D341Med (cell line): Measurements from ENCODE around the gene TAF1B.

Experiments
- DNase-seq: peaks from one replicate; pipeline ENCODE4 v3.0.0; 2012; ENCODE audit warnings: low spot score

The TAF1B gene

DNA sequence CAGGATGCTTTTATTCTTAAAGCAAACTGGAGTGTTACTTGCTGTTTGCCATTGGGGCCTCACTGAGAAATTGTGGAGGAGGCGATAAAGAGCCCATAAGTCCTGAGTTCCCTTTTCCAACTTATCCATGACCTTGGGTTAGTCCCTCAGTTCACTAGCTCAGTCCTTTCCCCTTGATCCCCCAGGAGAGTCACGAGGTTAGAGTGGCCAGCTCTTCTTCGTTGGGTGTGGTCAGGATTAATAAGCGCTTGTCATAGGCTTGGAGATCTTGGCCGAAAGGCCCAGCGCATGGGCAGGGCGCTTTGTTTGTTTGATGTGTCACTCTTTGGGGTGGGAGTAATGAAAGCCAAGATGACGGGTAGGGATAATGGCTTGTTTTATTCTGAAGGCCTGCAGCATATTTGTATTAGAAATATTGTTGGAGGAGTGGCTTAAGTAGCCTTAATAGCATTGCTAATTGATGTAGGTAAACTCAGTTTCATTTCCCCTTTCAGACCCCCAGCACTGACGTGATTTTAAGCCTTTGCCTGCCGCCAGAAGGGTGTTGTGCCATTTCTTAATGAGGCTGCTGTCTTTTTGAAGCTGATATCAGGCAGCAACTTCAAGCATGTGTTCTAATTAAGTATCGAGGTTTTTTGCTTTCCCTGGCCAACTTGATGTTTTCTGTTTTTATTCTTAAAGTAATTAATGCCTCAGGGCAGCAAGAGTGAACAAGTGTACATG lies 123.9 kb downstream of the TAF1B start:
- DNase-seq = no peak

DNA sequence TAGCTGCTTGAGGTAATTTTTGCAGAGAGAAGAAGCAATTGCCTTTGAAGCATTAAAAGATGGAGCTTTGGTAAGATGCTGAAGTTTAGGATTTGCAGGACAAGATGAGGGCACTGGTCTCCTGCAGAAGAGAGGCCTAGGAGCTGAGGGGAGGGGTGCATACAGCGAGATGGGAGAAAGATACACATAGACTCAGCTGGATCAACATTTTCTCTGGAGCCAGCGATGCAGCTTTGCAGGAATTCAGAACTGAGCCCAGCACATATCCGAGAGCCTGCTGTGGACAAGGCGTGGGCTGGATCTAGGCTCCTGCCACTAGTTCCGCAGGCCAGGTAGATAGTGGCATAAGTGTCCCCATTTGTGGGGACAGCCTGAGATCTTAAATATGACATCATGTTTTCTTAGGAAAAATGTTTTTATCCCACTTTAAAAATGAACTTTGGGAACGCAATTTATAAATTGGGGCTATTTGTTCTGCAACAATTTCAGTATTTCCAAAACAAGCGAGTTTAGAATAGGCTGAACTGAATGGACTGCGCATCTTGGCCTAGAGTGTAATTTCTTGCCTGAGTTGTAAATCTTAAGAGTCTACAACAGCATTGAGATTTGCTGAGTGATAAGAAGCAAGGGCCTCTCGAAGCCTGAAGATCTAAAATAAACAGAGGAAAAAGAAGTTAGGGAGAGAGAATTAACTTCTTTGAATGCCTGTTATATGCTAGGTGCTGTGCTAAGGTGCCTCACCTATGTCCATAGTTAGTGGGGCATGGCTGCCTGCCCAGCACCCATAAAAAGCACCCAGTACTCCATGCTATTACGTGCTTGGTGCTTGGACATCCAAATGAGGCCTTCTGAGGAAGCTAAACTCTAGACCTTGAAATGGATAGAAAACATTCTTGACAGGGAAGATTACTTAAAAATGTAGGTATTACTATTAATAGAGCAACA lies 125.6 kb downstream of the TAF1B start:
- DNase-seq = no peak

DNA sequence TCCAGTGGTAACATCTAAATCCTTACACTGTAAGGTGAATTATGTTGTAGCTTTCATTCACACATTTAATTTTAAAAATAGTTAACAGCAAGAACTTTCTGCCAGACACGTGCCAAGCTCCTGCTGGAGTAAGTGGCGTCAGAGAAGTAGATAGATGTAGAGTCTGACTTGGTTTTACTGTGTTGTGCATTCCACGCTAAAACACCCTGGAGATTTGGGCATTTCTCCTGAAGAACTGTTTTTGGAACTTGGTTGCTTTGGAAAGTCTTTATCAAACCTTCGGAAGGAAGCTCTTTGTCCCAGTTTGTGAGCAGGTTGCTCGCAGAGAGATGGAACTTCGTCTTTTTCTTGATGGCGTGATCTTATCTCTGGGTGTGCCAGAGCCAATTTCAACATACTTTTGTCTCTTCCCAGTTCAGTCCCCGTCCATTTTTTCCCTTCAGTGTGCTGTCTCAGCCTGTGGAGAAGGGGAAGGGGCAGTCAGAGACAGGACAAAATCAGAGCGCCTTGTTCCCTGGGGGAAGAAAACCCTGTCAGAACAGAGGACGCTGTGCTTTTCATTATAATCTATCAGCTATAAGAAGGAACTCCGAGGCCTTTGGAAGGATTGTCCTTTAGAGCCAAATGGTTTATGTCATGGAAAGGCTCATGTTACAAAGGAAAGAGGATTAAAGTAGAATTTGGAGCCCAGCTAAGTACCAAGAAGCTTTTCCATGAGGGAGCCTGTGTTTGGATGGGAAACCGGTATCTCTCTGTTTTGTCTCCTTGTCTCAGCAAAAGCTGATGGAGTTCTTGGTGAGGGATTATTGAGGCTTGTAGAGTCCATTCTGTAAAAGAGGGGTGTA lies 127.1 kb downstream of the TAF1B start:
- DNase-seq = peak; percentile 62

DNA sequence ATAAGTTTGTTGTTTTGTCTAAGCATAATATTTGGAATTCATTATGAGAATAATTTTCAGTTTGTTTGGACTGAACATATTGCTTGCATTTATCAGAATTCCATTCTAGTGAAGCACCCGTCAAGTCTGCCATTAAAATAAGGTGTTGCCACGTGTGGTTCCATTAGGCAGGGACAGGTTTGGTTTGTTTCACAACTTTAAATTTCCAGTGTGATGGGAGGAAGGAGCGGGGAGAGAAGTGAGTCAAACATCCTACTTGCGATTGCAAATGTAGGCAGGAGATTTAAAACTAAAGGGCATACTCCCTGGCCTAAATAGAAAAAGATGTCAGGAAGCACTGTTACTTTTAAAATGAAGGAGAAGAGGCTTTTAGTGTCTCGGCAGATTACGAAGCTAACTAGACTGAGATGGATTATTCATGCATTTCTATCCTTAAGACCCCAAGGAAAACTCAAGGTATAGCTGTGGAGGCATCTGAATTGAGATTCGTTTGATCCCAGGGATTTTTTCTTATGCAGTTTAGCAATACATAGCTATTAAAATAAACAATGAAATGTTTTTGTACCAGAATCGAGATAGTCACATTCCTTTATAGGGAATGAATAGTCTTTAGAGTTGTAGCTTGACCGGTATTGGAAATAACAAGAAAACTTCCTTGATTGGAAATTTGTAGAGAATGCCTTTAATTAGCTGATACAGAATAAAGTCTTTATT lies 128.0 kb downstream of the TAF1B start:
- DNase-seq = no peak

DNA sequence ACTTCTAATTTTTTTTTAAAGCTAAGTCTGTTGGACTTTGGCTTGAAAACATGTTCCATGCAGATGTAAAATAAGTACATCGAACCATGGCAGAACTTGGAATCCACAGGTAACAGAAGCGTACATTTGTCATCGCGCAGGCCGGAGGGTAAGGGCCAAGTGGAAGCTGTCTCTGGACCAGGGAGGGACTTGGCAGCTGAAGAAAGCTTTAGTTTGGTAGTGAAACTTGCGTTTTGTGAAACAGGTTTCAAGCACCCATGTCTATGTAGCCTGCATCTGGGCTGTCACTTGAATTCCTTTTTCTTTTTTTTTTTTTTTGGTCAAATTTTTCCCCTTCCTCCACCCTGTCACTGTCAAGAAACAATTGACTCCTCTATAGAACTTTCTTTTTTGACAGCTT lies 128.6 kb downstream of the TAF1B start:
- no peak for DNase-seq

GRCh38 chr2:9972621-9973479 lies 129.6 kb downstream of the TAF1B start:
- no peak for DNase-seq

DNA sequence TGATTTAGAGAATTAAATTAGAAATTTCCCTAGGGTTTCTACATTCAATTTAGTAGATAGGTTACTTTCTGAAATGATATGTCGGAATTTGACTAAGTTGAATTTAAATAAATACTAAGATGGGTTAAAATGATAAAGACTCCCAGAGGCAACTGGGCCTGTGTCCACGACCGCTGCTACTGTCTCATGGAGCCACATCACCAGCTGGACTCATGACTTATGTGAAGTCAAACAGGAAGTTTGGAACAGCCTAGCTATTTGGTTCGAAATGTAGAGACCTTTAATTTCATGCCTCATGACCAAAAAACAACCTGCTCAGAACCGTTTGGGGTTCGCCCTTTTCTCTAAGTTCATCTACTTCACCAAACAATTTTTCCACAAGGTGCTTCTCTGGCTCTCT lies 130.4 kb downstream of the TAF1B start:
- no peak for DNase-seq

DNA sequence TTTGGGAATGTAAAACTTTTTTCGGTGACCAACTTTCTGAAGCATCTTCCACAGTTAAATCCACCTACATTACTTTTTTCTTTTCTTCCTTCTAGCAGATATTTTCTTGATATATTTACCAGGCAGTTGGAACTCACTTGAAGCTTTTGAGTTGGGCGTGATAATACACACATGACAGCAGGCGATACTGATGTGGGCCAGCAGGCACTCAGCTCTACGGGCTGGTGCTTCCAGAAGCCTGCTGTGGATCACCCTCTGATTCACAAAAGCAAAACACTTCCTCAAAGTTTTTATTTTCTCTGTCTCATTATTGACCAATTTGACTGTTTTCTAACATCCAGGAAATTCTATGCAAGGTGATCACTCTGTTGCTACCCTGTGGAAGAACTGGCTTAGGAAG lies 131.1 kb downstream of the TAF1B start:
- DNase-seq = no peak

DNA sequence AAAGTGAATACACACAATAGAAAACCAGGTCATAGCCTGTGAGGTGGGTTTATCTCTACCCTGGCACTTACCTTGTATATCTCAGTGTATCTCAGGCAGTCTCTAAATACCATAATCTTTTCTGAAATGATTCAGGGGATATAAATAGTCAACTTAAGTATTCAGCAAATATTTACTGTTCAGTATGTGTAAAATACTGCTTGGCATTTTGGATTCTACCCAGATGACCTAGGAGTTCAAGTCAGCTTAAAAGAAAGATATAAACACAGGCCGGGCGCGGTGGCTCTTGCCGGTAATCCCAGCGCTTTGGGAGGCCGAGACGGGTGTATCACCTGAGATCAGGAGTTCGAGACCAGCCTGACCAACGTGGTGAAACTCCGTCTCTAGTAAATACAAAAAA lies 132.1 kb downstream of the TAF1B start:
- DNase-seq = no peak

GRCh38 chr2:9975805-9976447 lies 132.7 kb downstream of the TAF1B start:
- no peak for DNase-seq

DNA sequence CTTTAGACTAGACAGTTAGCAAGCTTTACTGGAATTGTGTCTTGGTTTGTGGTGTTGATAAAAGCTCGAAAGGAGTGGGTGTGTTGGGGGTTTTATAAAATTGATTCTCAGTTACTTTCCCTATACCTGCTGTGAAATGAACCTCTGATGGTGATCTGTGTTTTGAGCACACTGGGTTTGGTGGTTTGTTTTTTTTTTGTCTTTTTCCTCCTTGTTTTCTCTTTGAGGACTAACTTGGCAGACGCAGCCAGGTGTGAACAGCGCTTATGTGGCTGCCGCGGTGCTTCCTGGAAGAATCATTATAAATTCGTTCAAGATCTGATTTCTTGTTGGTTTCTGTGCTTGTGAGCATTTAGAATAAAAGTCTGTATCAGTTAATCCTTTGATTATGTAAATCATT lies 136.7 kb downstream of the TAF1B start:
- DNase-seq = no peak

DNA sequence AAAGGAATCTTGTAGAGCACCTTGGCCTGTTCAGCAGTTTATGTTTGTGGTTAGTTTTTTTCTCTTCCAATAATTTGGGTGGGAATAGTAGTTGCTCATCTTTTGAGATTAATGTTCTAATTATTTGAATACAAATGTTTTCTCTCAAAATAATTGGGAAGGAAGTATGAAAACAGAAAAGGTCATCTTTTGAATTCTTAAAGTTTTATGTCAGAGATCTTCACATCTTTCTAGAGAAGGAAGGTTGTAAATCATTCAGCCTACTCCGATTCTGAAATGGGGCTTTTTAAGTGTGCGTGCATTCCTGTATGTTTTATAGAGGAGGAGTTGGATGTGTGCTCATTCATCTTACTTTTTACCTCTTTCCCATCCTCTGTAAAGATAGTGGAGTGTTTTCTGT lies 137.2 kb downstream of the TAF1B start:
- no peak for DNase-seq

- DNase-seq = no peak
Observed at GRCh38 chr2:9981655-9982054, 138.4 kb downstream of the TAF1B start.

DNA sequence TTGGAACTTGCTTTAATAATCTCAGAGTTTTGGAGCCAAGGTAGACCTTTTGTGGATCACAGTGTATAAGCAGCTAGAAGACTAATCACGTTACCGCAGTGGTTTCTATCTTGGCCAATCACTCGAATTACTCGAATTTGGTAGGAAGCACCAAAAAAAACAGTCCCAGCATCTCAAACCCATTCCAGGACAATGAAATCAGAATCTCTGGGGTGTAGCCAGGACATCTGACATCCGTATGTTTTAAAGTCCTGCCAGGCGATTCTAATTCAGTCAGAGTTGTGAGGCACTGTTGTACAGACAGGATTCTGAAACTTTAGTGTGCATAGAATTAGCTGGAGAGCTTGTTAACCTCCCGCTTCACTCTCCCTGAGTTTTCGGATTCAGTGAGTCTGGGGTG lies 139.0 kb downstream of the TAF1B start:
- no peak for DNase-seq

GRCh38 chr2:9982891-9983290 lies 139.6 kb downstream of the TAF1B start:
- DNase-seq = no peak

GRCh38 chr2:9983401-9984216 lies 140.3 kb downstream of the TAF1B start:
- no peak for DNase-seq
